T-cell (primary cell): ENCODE measurements around the gene MTHFD1. TPM values are rescaled to one million over a fixed set of nuclear protein-coding genes. Genes with fewer than 3 reads are reported as not detected.

Source experiments
- ATAC-seq, 4 experiments: fragments of 200-7000 bp in 3 of 4; fragments of 150-1000 bp in 1 of 4; cut with Tn5 transposase; replicated peaks in 1 of 4; 1 replicate in 3 of 4; 2 replicates in 1 of 4; pipeline ENCODE4 v1.10.0; 2021; ENCODE audit warnings: moderate library complexity in 3 of 4, mild to moderate bottlenecking in 2 of 4, moderate number of reproducible peaks in 1 of 4
- CTCF ChIA-PET, 2 donors: fragments of 300-600 bp; sonication (Branson Sonifier 250); formaldehyde crosslinking; loops; one replicate each; lab custom pipeline; 2022; ENCODE audit warnings: antibody characterized with exemption in 2 of 2; lab: Charles Lee
- POLR2A ChIA-PET, 2 donors: fragments of 300-600 bp; sonication (Branson Sonifier 250); formaldehyde crosslinking; loops; one replicate each; lab custom pipeline; 2022; ENCODE audit warnings: antibody characterized with exemption in 2 of 2; lab: Charles Lee
- DNase-seq, 35 experiments: peaks; one replicate each; pipeline versions ENCODE4 v3.0.0 to v3.0.0-alpha.2; 2013 to 2023
- H3K27ac ChIP-seq: one replicate; pipeline ENCODE4 v1.5.1; 2013; ENCODE audit warnings: low read length
- H3K27me3 ChIP-seq, 2 experiments: replicated peaks in 1 of 2; 1 replicate in 1 of 2; 2 replicates in 1 of 2; pipeline versions ENCODE4 v1.6.1 to v1.7.0; 2013; ENCODE audit warnings: low read length in 1 of 2, mixed read lengths in 1 of 2; ENCODE audit not compliant: control insufficient read depth in 2 of 2, insufficient read depth in 2 of 2; ENCODE audit errors: extremely low read depth in 1 of 2
- H3K36me3 ChIP-seq, 2 donors: 1 replicate in 1 of 2; 2 replicates in 1 of 2; pipeline versions ENCODE4 v1.6.1 to v1.7.0; 2013; ENCODE audit warnings: low read length in 1 of 2; ENCODE audit not compliant: control insufficient read depth in 2 of 2, insufficient read depth in 1 of 2; ENCODE audit errors: extremely low read depth in 1 of 2
- H3K4me1 ChIP-seq, 2 experiments: 1 replicate in 1 of 2; 2 replicates in 1 of 2; pipeline versions ENCODE4 v1.6.1 to v1.7.0; 2013; ENCODE audit warnings: low read length in 2 of 2, mixed read lengths in 1 of 2; ENCODE audit not compliant: insufficient read depth in 2 of 2, control insufficient read depth in 1 of 2; ENCODE audit errors: extremely low read depth in 1 of 2
- H3K4me3 ChIP-seq, 2 donors: 1 replicate in 1 of 2; 2 replicates in 1 of 2; pipeline versions ENCODE4 v1.5.1 to v1.7.0; 2013; ENCODE audit warnings: mild to moderate bottlenecking in 2 of 2, low read length in 1 of 2, moderate library complexity in 1 of 2; ENCODE audit not compliant: control insufficient read depth in 1 of 2; ENCODE audit errors: extremely low read depth in 1 of 2
- H3K9me3 ChIP-seq: 2 replicates; pipeline ENCODE4 v1.7.0; 2013
- H3K27ac Mint-ChIP-seq, 2 donors: one replicate each; pipeline ENCODE4 v1.8.0; 2020 to 2021; ENCODE audit warnings: mild to moderate bottlenecking in 2 of 2, mixed read lengths in 2 of 2
- H3K27me3 Mint-ChIP-seq, 2 donors: one replicate each; pipeline ENCODE4 v1.8.0; 2021 to 2022; ENCODE audit warnings: mixed read lengths in 2 of 2
- H3K36me3 Mint-ChIP-seq: one replicate; pipeline ENCODE4 v1.8.0; 2021; ENCODE audit warnings: mixed read lengths
- H3K4me1 Mint-ChIP-seq, 3 donors: one replicate each; pipeline ENCODE4 v1.8.0; 2020 to 2022; ENCODE audit warnings: mixed read lengths in 3 of 3, mild to moderate bottlenecking in 1 of 3
- H3K4me3 Mint-ChIP-seq, 3 donors: one replicate each; pipeline ENCODE4 v1.8.0; 2020 to 2022; ENCODE audit warnings: mild to moderate bottlenecking in 3 of 3, mixed read lengths in 3 of 3, moderate library complexity in 3 of 3
- H3K9me3 Mint-ChIP-seq, 3 donors: one replicate each; pipeline ENCODE4 v1.8.0; 2020 to 2022; ENCODE audit warnings: mixed read lengths in 3 of 3
- WGBS: methylation state at CpG from one replicate; pipeline ENCODE4 v1.1.5; 2013; ENCODE audit warnings: missing lambda C conversion rate; ENCODE audit not compliant: insufficient coverage; 5-methylcytosine and 5-hydroxymethylcytosine counted together
- total RNA-seq, 35 experiments: library from RNA in 6 of 35; stranded (reverse) in 6 of 35; fragments of 120-200 nt in 1 of 35; gene quantifications; one replicate each; pipeline versions ENCODE4 v1.2.1 to v1.2.4 and lab custom pipeline; 2013 to 2026

MTHFD1 gene
- total RNA-seq, 5 donors from 2014 or later (not counting 1 experiment from before 2014, with no cell fraction given), result 27.6 to 48.9 (median 43.4) TPM

DNA sequence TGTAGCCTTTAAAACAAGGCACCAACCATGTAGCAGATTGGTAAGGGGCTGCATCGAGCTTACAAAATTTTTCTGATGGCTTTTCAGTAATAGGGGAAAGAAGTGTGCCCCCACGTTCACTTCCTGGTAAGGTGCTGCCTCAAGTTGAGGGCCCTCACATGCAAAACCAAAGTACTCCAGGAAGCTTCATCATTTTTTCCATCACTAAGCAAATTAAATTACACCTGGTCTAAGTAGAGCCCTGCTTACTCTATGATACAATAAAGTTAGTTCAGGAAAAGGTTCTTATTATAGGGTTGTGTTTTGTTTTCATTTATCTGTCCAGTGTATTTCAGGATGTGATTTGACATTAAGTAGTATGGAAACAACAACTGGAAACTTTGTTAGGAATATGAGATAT lies 62.1 kb downstream of the MTHFD1 start:
- Mint-ChIP-seq H3K27ac (peak overlapping the region in 1 of 2 donors; percentile 12), H3K36me3 (peaks cover 26% of the 10 kb centered on the region), H3K4me3 (no peak overlapping the region), H3K27me3 (no peaks in the 10 kb centered on the region), H3K9me3 (no peaks in the 10 kb centered on the region), H3K4me1 (peaks cover 6 to 28% (median 25%) of the 10 kb centered on the region in 3 donors)
- H3K36me3 ChIP-seq, result peaks cover 2 to 28% of the 10 kb centered on the region in 2 donors
- ATAC-seq (no peak), DNase-seq (no peak)
- H3K27ac ChIP-seq, result no peak overlapping the region
- H3K27me3 ChIP-seq, result no peaks in the 10 kb centered on the region
- peaks cover 4 to 19% of the 10 kb centered on the region in 2 experiments for H3K4me1 ChIP-seq
- POLR2A ChIA-PET, result no interaction called here
- no peaks in the 10 kb centered on the region for H3K9me3 ChIP-seq
- CTCF ChIA-PET, result no interaction called here
- H3K4me3 ChIP-seq, result no peak overlapping the region
- WGBS, result no CpG with 5 or more reads among the region's 2 CpGs

DNA sequence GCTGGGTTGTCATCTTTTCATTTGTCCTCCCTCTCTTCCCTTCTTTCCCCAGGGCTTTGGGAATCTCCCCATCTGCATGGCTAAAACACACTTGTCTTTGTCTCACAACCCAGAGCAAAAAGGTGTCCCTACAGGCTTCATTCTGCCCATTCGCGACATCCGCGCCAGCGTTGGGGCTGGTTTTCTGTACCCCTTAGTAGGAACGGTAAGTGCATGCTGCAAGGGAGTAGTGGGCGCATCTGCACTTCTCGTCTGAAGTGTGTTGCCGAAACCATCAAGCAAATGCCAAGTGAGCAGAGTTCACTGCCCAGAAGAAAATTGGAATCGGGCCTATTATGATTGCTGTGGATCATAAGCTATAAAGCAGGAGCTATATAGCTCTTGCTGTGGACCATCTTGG lies 66.5 kb downstream of the MTHFD1 start:
- H3K36me3 Mint-ChIP-seq, result peaks cover 40% of the 10 kb centered on the region
- H3K4me3 ChIP-seq, result no peak overlapping the region
- WGBS, result 96% methylated on average over 10 of the region's 10 CpGs
- H3K4me3 Mint-ChIP-seq, result no peak overlapping the region
- H3K4me1 Mint-ChIP-seq, result peaks cover 0 to 19% (median 14%) of the 10 kb centered on the region in 3 donors
- H3K36me3 ChIP-seq, result peaks cover 0 to 26% of the 10 kb centered on the region in 2 donors
- H3K27me3 Mint-ChIP-seq, result no peaks in the 10 kb centered on the region
- H3K4me1 ChIP-seq, result peaks cover 2 to 9% of the 10 kb centered on the region in 2 experiments
- ATAC-seq (no peak), DNase-seq (no peak)
- no peaks in the 10 kb centered on the region for H3K27me3 ChIP-seq
- no peaks in the 10 kb centered on the region for H3K9me3 Mint-ChIP-seq
- ChIA-PET CTCF (interaction anchor here (0.6 to 1.0 kb wide), 3 partner anchors 23 to 352 kb away, joined by 3 to 6 read pairs (median 4); no protein-coding TSS in a partner anchor), POLR2A (interaction anchor here in 1 of 2 donors (0.6 to 1.0 kb wide), 2 partner anchors 35 to 77 kb away, joined by 4 to 5 read pairs; no protein-coding TSS in a partner anchor)
- H3K9me3 ChIP-seq, result no peaks in the 10 kb centered on the region
- H3K27ac Mint-ChIP-seq, result no peak overlapping the region
- H3K27ac ChIP-seq, result no peak overlapping the region

DNA sequence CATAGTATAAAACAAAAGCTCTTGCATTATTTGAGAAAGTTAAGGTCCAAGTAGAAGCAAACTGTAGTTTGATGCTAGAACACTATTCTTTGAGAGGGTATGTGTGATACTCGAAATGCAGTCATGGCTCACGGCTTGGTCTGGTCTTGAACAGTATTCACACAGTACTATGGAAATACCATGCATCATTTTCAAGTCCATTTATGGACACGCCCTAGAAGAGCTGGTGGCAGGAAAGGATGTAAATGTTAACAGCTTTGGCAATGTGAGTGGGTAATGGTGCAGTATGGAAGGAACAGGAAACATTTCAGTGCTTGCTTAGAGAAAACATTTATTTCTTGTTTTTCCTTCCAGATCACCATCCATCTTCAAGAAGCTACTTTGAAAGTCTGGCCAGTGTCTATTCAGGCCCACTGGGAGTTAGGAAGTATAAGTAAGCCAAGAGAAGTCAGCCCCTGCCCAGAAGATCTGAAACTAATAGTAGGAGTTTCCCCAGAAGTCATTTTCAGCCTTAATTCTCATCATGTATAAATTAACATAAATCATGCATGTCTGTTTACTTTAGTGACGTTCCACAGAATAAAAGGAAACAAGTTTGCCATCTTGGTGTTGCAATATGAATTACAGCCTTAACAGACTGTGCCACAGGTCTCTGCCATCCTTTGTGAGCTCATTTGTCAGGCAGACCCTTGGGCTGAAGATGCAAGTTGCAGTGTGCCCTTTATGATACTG lies 71.4 kb downstream of the MTHFD1 start:
- Histone ChIP-seq H3K4me3 (no peak overlapping the region), H3K27me3 (no peaks in the 10 kb centered on the region), H3K9me3 (no peaks in the 10 kb centered on the region), H3K36me3 (peaks cover 0 to 10% of the 10 kb centered on the region in 2 donors), H3K4me1 (peaks cover 0 to 8% of the 10 kb centered on the region in 2 experiments), H3K27ac (no peak overlapping the region)
- H3K36me3 Mint-ChIP-seq, result peaks cover 30% of the 10 kb centered on the region
- 67% methylated on average over 1 of the region's 4 CpGs for WGBS
- peak overlapping the region in 1 of 2 donors; percentile 29 for H3K27ac Mint-ChIP-seq
- H3K27me3 Mint-ChIP-seq, result no peaks in the 10 kb centered on the region
- DNase-seq, result no peak
- no peak for ATAC-seq
- H3K4me1 Mint-ChIP-seq, result peaks cover 11 to 20% (median 12%) of the 10 kb centered on the region in 3 donors
- no peak overlapping the region for H3K4me3 Mint-ChIP-seq
- ChIA-PET POLR2A (no interaction called here), CTCF (interaction anchor here in 1 of 2 donors (0.6 kb wide), 1 partner anchor 956 kb away, joined by 4 read pairs; no protein-coding TSS in a partner anchor)
- no peaks in the 10 kb centered on the region for H3K9me3 Mint-ChIP-seq

DNA sequence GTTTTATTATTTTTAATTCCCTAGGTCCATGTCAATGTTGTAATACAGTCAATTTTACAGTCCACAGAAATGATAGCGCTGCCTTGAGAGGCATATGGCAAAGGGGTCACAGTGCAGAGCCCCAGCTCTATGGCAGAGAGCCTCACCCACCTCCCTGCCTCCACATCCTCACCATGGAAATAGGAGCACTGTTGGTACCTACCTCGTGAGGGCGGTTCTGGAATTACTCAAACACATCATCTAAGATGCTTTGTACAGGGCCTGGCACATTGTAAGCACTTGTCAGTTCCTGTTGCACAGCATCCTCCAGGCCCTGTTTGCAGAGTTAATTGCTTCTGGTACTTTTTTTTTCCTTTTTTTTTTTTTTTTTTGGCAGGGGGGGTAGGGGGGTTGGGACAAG lies 73.1 kb downstream of the MTHFD1 start:
- H3K4me3 Mint-ChIP-seq, result no peak overlapping the region
- peaks cover 20% of the 10 kb centered on the region for H3K36me3 Mint-ChIP-seq
- peak overlapping the region; percentile 79 to 86 for H3K27ac Mint-ChIP-seq
- no peaks in the 10 kb centered on the region for H3K9me3 Mint-ChIP-seq
- DNase-seq (no peak), ATAC-seq (no peak)
- no peak overlapping the region for H3K4me3 ChIP-seq
- peaks cover 0 to 20% of the 10 kb centered on the region in 2 experiments for H3K4me1 ChIP-seq
- peaks cover 21 to 29% (median 21%) of the 10 kb centered on the region in 3 donors for H3K4me1 Mint-ChIP-seq
- no peaks in the 10 kb centered on the region for H3K9me3 ChIP-seq
- no peak overlapping the region for H3K27ac ChIP-seq
- POLR2A ChIA-PET, result no interaction called here
- CTCF ChIA-PET, result no interaction called here
- H3K27me3 ChIP-seq, result no peaks in the 10 kb centered on the region
- WGBS, result 80% methylated on average over 1 of the region's 3 CpGs
- no peaks in the 10 kb centered on the region for H3K36me3 ChIP-seq
- no peaks in the 10 kb centered on the region for H3K27me3 Mint-ChIP-seq

DNA sequence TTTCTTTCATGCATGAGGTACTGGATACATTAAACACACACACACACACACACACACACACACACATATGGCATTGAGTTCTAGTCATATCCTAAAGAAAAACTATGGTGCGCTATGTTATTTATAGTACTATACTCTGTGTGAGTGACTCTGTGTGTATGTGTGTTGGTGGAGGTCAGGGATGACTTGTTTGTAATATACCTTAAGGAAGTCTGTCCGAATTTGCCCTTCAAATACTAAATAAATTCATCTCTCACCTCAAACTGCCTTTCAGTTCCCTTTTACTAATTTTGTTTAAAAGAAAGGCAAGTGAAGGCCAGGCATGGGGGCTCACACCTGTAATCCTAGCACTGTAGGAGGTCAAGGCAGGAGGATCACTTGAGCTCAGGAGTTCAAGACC lies 75.0 kb downstream of the MTHFD1 start:
- ChIA-PET CTCF (interaction anchor here (0.8 to 3.1 kb wide), 5 partner anchors 24 to 174 kb away, joined by 3 to 16 read pairs (median 4); no protein-coding TSS in a partner anchor), POLR2A (interaction anchor here (0.6 to 0.8 kb wide), 7 partner anchors 9 to 938 kb away, joined by 3 to 5 read pairs (median 3); partner anchors contain the start of gene ZBTB25 (in 1 of the 2))
- Mint-ChIP-seq H3K9me3 (no peaks in the 10 kb centered on the region), H3K36me3 (peaks cover 18% of the 10 kb centered on the region), H3K4me1 (peaks cover 32 to 40% (median 34%) of the 10 kb centered on the region in 3 donors), H3K27me3 (no peaks in the 10 kb centered on the region), H3K27ac (no peak overlapping the region), H3K4me3 (no peak overlapping the region)
- ATAC-seq, result no peak
- Histone ChIP-seq H3K9me3 (no peaks in the 10 kb centered on the region), H3K36me3 (no peaks in the 10 kb centered on the region), H3K4me3 (no peak overlapping the region), H3K27ac (no peak overlapping the region), H3K27me3 (no peaks in the 10 kb centered on the region), H3K4me1 (peaks cover 3 to 15% of the 10 kb centered on the region in 2 experiments)
- no peak for DNase-seq
- no CpG with 5 or more reads among the region's 2 CpGs for WGBS

DNA sequence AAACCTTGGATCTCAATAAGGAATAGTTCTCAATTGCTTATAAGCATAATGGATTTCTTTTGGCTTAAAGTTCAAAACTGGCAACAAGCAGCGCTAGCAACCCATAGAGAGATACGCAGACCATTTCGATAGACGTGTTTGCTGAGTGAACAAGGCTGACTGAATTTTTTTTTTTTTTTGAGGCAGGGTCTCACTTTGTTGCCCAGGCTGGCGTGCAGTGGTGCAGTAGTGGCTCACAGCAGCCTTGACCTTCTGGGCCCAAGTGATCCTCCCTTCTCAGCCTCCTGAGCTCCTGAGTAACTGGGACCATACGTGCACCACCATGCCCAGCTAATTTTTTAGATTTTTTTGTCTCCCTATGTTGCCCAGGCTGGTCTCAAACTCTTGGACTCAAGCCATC lies 75.7 kb downstream of the MTHFD1 start:
- Histone ChIP-seq H3K27me3 (no peaks in the 10 kb centered on the region), H3K9me3 (no peaks in the 10 kb centered on the region), H3K36me3 (no peaks in the 10 kb centered on the region), H3K4me3 (no peak overlapping the region), H3K4me1 (peaks cover 3 to 17% of the 10 kb centered on the region in 2 experiments), H3K27ac (no peak overlapping the region)
- no peaks in the 10 kb centered on the region for H3K9me3 Mint-ChIP-seq
- peaks cover 16% of the 10 kb centered on the region for H3K36me3 Mint-ChIP-seq
- H3K4me3 Mint-ChIP-seq, result no peak overlapping the region
- H3K4me1 Mint-ChIP-seq, result peaks cover 37 to 47% (median 41%) of the 10 kb centered on the region in 3 donors
- CTCF ChIA-PET, result interaction anchor here in 1 of 2 donors (0.6 to 3.1 kb wide), 8 partner anchors 8 to 173 kb away, joined by 3 to 16 read pairs (median 4); partner anchors contain the start of gene MTHFD1
- H3K27me3 Mint-ChIP-seq, result no peaks in the 10 kb centered on the region
- POLR2A ChIA-PET, result interaction anchor here (0.6 to 0.8 kb wide), 5 partner anchors 40 to 429 kb away, joined by 3 to 8 read pairs (median 3); partner anchors contain the start of gene ZBTB25 (in 1 of the 2)
- peak overlapping the region in 1 of 2 donors; percentile 28 for H3K27ac Mint-ChIP-seq
- WGBS, result 98% methylated on average over 6 of the region's 6 CpGs
- ATAC-seq (no peak), DNase-seq (no peak)
